NCI-H748 treated with DMSO at 0.1 percent for 48 hours (cell line): Measurements from ENCODE around the gene CORO6.

Experiments used
- DNase-seq: peaks from one replicate; lab custom pipeline; 2025; lab: John Stamatoyannopoulos, UW

CORO6 gene

DNA sequence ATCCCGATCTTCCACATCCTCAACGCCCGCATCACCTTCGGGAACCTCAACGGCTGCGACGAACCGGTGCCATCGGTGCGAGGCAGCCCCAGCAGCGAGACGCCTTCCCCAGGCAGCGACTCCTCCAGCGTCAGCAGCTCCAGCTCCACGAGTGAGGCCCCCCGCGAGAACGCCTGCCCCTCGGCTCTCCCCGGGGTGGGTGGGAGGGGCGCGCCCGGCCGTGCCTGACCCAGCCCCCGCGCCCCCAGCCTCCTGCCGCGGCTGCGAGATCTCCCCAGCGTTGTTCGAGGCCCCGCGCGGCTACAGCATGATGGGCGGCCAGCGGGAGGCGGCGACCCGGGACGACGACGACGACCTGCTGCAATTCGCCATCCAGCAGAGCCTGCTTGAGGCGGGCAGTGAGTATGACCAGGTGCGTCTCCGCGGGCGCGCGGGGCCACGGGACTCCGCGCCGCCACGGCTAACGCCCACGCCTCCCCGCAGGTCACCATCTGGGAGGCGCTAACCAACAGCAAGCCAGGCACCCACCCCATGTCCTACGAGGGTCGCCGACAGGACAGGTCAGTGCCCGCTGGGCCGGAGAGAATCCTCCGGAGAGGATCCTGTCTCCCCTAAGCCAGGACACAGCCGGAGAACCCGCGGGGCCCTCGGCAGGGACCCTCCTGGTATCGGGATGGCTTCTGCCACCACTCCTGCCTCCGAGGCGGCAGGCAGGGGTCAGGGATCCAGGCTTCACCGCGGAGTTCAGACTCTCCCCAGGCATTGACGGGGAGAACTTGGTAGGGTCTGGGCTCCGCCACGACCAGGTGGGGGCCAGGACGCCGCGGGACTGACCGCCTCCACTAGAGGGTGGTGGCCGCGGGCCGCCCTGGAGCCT is 10.1 kb downstream of the CORO6 start:
- no peak for DNase-seq

GRCh38 chr17:29612094-29612403 is 10.7 kb downstream of the CORO6 start:
- no peak for DNase-seq

DNA sequence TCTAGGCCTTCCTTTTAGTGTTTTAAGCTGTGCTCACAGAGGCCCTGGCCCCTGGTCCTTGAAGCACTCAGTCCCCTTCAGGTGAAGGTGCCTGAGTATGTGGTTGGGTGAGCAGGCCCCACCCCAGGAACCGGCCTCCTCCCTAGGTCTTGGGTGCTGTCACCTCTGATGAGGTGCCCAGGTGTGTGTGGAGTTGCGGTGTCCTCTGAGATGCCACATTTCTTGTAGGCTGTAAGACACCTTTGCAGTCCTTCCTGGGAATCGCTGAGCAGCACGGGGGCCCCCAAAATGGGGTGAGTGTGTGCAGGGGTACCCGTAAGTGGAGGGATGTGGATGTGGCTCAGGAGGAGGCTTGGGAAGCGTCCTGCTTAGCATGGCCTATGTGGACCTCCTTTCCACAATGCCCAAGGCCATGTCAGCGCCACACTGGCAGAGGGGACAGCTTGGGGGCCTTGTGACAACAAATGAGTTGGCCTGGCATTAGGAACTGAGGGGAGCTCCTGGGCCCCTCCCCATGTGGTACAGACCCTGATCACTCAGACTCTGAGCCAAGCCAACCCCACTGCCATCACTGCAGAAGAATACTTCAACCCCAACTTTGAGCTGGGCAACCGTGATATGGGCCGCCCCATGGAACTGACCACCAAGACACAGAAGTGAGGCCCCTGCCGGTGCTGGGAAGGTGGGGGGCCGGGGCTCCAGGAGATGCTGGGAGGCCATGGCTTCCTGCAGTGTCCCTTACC is 11.2 kb downstream of the CORO6 start:
- no peak for DNase-seq

DNA sequence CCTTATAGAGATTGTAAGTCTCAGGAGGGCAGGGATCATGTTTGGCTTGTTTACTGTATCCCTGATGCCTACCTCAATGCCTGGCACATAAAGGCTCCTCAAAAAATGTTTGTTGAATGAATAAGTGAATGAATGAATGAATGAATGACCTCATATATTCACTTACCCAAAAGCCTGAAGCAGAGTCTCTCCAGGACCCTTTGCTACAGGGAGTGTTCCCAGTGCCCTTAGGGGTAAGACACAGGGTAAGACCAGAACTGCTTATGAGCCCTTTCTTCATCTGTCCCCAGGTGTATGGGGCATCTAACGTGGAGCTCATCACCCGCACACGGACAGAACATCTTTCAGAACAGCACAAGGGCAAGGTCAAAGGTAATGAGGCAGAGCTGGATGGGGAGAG is 12.3 kb downstream of the CORO6 start:
- no peak for DNase-seq

- DNase-seq, result no peak
These were observed 13.7 kb downstream of the CORO6 start for GRCh38 chr17:29608986-29609385.

GRCh38 chr17:29607557-29608195 is 15.0 kb downstream of the CORO6 start:
- no peak for DNase-seq

GRCh38 chr17:29603109-29603674 is 19.5 kb downstream of the CORO6 start:
- DNase-seq, result no peak

DNA sequence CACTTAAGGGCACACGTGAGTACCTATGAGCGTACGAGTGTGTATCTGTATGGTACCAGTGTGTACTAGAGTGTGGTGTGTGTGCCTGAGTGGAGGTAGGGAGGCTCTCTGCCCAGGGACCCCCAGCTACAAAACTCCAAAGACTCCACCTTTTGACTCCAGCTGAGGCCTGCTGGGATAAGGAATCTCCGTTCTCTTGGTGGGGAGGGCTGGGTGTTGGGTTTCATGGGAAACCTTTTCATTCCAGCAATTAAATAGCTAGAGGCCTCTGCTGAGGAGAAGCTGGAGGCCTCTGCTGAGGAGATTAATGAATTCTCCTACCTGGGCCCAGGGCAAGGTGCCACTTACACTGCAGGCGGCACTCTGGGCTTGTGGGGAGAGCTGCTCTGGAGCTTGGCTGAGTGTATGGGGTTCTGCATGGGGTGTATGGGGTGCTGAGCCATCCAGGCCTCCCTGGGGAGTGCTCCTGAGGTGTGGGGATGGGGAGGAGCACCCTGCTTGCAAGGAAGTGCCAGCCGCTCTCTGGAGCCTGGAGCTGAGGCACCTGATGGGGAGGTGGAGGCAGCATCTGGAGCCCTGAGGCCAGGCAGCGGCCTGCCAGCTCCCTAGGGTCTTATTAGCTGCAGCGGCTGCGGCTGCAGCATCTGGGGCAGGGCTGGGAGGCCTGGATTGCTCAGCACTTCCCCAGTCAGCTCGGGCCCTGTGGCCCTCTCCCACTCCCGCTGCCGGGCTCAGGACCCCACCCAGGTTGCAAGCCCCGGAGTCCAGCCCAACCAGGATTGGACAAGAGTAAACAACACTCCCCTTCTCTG is 25.1 kb downstream of the CORO6 start:
- no peak for DNase-seq

DNA sequence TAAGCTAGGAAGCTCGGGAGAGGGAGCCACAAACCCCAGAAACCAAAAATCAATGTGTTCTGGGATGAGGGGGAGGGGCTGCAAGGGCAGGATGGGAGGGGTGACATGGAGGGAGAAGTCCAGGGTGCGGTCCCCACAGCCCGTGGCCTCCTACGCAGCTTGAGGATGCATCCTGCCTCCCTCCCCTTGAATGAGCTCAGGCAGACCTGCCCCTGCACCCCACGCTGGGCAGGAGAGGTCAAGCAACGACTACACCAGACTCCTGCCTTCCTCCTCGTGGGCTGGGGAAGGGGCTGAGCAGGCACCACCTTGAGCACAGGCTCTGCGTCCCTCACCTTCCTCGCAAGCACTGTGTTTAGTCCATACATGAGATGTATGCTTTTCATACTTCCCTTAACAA is 25.9 kb downstream of the CORO6 start:
- DNase-seq, result no peak

GRCh38 chr17:29595943-29596774 is 26.6 kb downstream of the CORO6 start:
- DNase-seq, result no peak

GRCh38 chr17:29595107-29595942 is 27.4 kb downstream of the CORO6 start:
- no peak for DNase-seq

DNA sequence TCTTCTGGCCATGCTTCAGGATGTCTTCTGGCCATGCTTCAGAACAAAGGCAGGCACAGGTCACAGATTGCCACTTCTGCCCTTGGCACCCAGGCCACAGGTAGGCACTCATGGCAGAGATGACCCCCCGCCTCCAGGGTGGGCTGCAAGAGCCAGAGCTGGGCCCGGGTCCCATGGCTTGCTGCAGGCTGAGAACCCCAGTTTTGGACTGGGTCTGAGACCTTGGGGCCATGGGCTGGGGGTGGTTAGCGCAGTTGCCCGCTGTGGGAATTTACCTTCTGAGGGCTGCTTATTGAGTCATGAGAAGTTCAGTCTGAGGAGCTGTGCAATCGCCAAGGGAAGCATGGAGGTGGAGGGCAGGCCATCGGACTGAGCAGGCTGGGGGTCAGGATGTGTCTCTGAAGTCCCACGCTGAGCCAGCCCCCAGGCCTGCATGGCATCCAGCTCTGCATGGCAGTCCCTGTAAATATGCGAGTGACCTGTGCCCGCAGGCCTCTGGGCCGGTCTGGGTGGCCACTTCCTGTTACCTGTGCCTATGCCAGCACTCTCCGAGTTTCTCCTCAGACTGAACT is 28.1 kb downstream of the CORO6 start:
- no peak for DNase-seq

DNA sequence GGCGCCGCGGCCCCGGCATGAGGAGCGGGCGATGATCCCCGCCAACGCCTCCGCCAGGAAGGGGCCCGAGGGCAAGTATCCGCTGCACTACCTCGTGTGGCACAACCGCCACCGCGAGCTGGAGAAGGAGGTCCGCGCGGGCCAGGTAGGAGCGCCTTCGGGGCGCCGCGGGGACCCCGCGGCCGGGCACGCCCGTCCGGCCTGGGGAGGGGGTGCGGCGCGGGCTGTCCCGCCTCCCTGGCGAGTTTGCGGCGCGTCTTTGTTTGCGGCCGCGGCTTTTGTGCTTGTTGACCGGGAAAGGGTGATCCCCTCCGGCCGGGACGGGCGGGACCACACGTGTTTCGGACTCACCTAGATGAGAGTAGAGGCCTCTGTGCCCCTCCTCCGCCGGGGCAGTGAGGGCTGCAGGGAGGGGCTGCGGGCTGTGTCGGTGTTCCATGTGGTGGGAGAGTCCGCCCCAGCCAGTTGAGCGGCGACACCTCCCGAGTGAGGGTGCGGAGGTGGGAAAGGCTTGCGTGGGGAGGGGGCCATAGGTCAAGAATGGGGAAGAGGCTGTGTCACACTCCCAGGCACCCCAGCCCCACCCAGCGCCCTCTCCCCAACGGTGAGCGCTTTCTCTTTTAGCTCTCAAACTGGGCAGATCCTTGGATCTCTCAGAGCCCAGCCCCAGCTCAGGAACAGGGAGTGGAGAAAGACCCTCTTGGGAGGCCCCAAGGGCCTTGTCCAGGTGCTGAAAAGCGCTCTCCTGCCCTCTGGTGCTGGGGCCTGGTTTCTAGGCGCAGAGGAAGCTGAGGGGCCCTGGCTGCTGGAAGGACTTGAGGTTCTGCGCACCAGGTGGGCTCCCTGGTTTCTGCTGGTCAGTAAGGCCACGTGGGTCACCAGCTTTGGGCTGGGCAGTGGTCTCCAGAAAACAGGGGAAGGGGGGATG is 28.9 kb downstream of the CORO6 start:
- no peak for DNase-seq

GRCh38 chr17:29592850-29593551 is 29.7 kb downstream of the CORO6 start, which contains the start of gene ANKRD13B:
ANKRD13B (plus strand) TSS chr17:29593132; CDS start chr17:29593622, 490 bp downstream.
- DNase-seq, result peak; percentile 14

GRCh38 chr17:29591737-29592608 is 30.7 kb downstream of the CORO6 start:
- DNase-seq, result peak; percentile 90

DNA sequence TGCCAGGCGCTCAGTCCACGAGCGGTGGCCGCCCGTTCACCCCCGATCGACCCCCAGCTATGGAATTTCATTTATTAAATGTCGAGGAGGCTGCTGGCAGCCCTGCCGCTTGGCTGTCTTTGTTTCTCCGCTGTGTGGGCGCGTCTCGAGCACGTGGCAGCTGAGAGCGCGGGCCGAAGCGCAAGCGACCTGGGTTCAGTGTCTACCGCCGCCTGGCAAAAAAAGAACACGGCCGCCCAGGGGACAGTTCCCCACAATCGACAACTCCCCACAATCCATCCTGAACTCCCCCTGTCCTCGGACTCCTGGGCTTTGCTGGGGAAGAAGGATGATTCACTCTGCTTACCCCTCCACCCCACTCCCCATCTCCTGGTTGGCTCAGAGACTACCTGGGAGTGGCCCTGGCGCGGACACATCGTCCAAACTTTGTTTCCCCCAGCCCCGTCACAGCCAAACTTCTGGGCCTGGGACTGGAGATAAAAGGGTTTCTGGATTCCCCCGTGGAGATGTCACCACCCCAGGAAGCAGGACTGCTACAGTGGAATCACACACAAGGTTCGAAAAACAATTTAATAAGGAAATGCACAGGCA is 31.5 kb downstream of the CORO6 start:
- DNase-seq, result no peak
